Fibroblast of villous mesenchyme (primary cell): ENCODE measurements around the gene ZFP36L2. TPM values are rescaled to one million over a fixed set of nuclear protein-coding genes. Genes with fewer than 3 reads are reported as not detected.

Source experiments
- DNase-seq: peaks from one replicate; pipeline ENCODE4 v3.0.0-alpha.2; 2010; ENCODE audit warnings: low read depth
- H3K4me3 ChIP-seq: 2 replicates; pipeline ENCODE4 v1.5.1; 2011; ENCODE audit warnings: low read depth, mild to moderate bottlenecking, low read length
- CTCF ChIP-seq: IDR thresholded peaks from 2 replicates; pipeline ENCODE4 v1.5.1; 2012; ENCODE audit warnings: low read depth, mild to moderate bottlenecking, low read length; ENCODE audit not compliant: insufficient read depth
- total RNA-seq: library from RNA; depleted of rRNA; stranded (reverse); fragments of >200 nt; gene quantifications from 2 replicates; pipeline ENCODE4 v1.2.3, GENCODE V29; 2012

ZFP36L2 gene
- total RNA-seq, 1 donor: 25.9 TPM

GRCh38 chr2:43262951-43263350 lies 36.5 kb upstream of the ZFP36L2 start:
- DNase-seq: no peak
- H3K4me3 ChIP-seq: no peak overlapping the region
- no peak for TF ChIP-seq CTCF

GRCh38 chr2:43262239-43262638 lies 35.8 kb upstream of the ZFP36L2 start:
- no peak for DNase-seq
- no peak overlapping the region for H3K4me3 ChIP-seq
- TF ChIP-seq CTCF: no peak

GRCh38 chr2:43259512-43259911 lies 33.1 kb upstream of the ZFP36L2 start:
- H3K4me3 ChIP-seq: no peak overlapping the region
- no peak for TF ChIP-seq CTCF
- DNase-seq: no peak

- TF ChIP-seq CTCF: no peak
- no peak for DNase-seq
- H3K4me3 ChIP-seq: no peak overlapping the region
These were observed 32.2 kb upstream of the ZFP36L2 start for GRCh38 chr2:43258547-43259156.

- DNase-seq: no peak
- H3K4me3 ChIP-seq: no peak overlapping the region
- no peak for TF ChIP-seq CTCF
These were observed 29.0 kb upstream of the ZFP36L2 start for GRCh38 chr2:43255296-43255910.

GRCh38 chr2:43254331-43254730 lies 27.9 kb upstream of the ZFP36L2 start:
- H3K4me3 ChIP-seq: no peak overlapping the region
- DNase-seq: no peak
- TF ChIP-seq CTCF: no peak
